Measurements from ENCODE around the gene EEF1E1. TPM values are rescaled to one million over a fixed set of nuclear protein-coding genes. Genes with fewer than 3 reads are reported as not detected.

Gene EEF1E1
- total and polyA plus RNA-seq, 2 of the 8 experiments (the other 6 are each of a cell fraction or from before 2014, with no cell fraction given): 96.8 to 112 TPM

DNA sequence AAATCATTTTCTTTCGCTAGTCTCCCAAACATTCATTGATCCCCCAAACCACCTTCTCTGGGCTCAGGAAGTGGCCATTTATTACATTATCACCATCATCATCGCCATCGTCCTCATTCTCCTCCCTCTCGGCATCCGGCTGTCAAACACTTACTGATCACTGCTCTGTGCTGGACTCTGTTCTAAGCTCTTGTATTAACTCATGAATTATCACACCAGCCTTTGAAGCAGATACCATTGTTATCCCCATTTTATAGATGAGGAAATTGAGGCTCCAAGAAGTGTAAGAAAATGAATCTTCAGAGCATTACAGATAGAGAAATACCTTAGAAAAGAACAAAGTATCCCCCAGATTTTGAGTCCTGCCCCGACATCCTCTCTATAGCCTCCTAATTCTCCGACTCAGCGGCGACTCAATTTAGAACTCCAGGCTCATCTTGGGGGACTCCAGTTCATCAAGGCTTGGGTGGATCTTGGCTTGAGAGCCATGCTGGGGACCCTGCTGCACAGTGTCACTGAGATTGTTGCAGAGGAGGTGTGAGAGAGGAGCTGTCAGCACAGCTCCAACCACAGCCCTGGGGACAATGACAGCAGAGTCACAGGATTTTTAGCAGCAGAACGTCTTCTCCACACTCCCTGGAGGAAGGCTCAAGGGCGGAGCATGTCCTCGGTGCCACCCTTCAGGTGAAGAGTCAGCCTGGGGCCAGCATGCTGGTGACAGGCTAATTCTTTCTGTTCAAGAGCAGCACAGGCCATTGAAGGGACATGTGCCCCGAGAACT, 6.6 kb upstream of the EEF1E1 start:
- Histone ChIP-seq H3K27me3 (replicated peaks in 1 of 4; ENCODE audit: control insufficient read depth in 3 of 4, extremely low read depth in 1 of 4, insufficient read depth in 3 of 4, low read length in 3 of 4) (no peaks in the 10 kb centered on the region), H2BK5ac (ENCODE audit: low read depth, low read length) (no peak overlapping the region), H4K20me1 (replicated peaks in 1 of 2; ENCODE audit: control insufficient read depth in 1 of 2, insufficient read depth in 2 of 2, low read length in 2 of 2) (no peaks in the 10 kb centered on the region), H3K18ac (ENCODE audit: extremely low read depth, low read length) (no peak overlapping the region), H3K79me2 (ENCODE audit: control insufficient read depth in 1 of 2, insufficient read depth in 2 of 2, low read length in 2 of 2) (no peaks in the 10 kb centered on the region), H3K23me2 (ENCODE audit: low read depth, low read length) (no peaks in the 10 kb centered on the region), H3K79me1 (ENCODE audit: low read depth, low read length) (no peaks in the 10 kb centered on the region), H3K4ac (replicated peaks; ENCODE audit: insufficient read length, low read depth, low read length) (no peak overlapping the region), H3K4me3 (ENCODE audit: extremely low read depth in 1 of 4, insufficient read depth in 2 of 4, low read depth in 3 of 4, low read length in 4 of 4) (no peak overlapping the region), H2BK120ac (replicated peaks; ENCODE audit: low read depth, low read length) (no peak overlapping the region), H2AFZ (ENCODE audit: low read length) (no peak overlapping the region), H3K14ac (ENCODE audit: insufficient read length) (no peak overlapping the region), H3K9me3 (ENCODE audit: insufficient read depth in 2 of 2, low read depth in 1 of 2, low read length in 1 of 2) (no peaks in the 10 kb centered on the region), H2BK15ac (ENCODE audit: low read length) (0 out of 2 replicates have a peak overlapping the region, but pooled peaks have one; percentile 53), H3K9ac (replicated peaks in 1 of 4; ENCODE audit: extremely low read depth in 1 of 4, low read depth in 3 of 4, low read length in 3 of 4) (no peak overlapping the region), H2BK12ac (ENCODE audit: low read depth, low read length) (no peak overlapping the region), H4K91ac (replicated peaks; ENCODE audit: insufficient read length, low read length) (no peak overlapping the region), H2AK5ac (ENCODE audit: low read depth, low read length) (no peak overlapping the region), H2BK20ac (ENCODE audit: low read length) (no peak overlapping the region), H3K4me2 (ENCODE audit: insufficient read depth in 1 of 2, low read depth in 2 of 2, low read length in 2 of 2) (no peak overlapping the region), H3K36me3 (ENCODE audit: control insufficient read depth in 2 of 4, insufficient read depth in 4 of 4, low read length in 3 of 4) (no peaks in the 10 kb centered on the region), H3K27ac (ENCODE audit: low read depth, low read length) (no peak overlapping the region), H4K5ac (ENCODE audit: insufficient read length, low read depth, low read length) (no peak overlapping the region), H3K4me1 (replicated peaks in 1 of 4; ENCODE audit: control insufficient read depth in 3 of 4, insufficient read depth in 4 of 4, low read length in 3 of 4) (no peaks in the 10 kb centered on the region), H3K56ac (replicated peaks; ENCODE audit: insufficient read length, low read depth, low read length) (no peak overlapping the region), H3K23ac (ENCODE audit: insufficient read length) (no peak overlapping the region), H4K8ac (ENCODE audit: extremely low read depth, insufficient read depth, low read length) (no peak overlapping the region)
- DNase-seq (ENCODE audit: low read depth in 1 of 2, low spot score in 2 of 2): peak in 1 of 2 experiments; percentile 31
- FAIRE-seq: no peak
- TF ChIP-seq HDAC6 (IDR thresholded peaks at IDR 0.05; ENCODE audit: low read depth, low read length) (no peak), HDAC2 (IDR thresholded peaks at IDR 0.05; ENCODE audit: borderline replicate concordance in 1 of 2, low read depth in 2 of 2, low read length in 2 of 2) (no peak)
- TF ChIP-seq, protein P1, sequence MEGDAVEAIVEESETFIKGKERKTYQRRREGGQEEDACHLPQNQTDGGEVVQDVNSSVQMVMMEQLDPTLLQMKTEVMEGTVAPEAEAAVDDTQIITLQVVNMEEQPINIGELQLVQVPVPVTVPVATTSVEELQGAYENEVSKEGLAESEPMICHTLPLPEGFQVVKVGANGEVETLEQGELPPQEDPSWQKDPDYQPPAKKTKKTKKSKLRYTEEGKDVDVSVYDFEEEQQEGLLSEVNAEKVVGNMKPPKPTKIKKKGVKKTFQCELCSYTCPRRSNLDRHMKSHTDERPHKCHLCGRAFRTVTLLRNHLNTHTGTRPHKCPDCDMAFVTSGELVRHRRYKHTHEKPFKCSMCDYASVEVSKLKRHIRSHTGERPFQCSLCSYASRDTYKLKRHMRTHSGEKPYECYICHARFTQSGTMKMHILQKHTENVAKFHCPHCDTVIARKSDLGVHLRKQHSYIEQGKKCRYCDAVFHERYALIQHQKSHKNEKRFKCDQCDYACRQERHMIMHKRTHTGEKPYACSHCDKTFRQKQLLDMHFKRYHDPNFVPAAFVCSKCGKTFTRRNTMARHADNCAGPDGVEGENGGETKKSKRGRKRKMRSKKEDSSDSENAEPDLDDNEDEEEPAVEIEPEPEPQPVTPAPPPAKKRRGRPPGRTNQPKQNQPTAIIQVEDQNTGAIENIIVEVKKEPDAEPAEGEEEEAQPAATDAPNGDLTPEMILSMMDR (IDR thresholded peaks at IDR 0.05; ENCODE audit: control extremely low read depth in 1 of 3, insufficient read depth in 1 of 3, low read depth in 1 of 3, low read length in 3 of 3): no peak
- ChIA-PET POLR2A (ENCODE audit: partially characterized antibody) (no interaction called here), CTCF (ENCODE audit: partially characterized antibody) (no interaction called here)
- 90% methylated on average over 13 of the region's 13 CpGs; no CpG with 5 or more reads in 1 of the 2 experiments for WGBS, 2 experiments (ENCODE audit: extremely low coverage in 1 of 2, insufficient coverage in 1 of 2, insufficient read length in 1 of 2, insufficient replicate concordance in 2 of 2, low coverage in 1 of 2, low lambda C conversion rate in 2 of 2, missing lambda C conversion rate in 1 of 2)
